ENCODE data around the gene MYBPC2. TPM values are rescaled to one million over a fixed set of nuclear protein-coding genes. Genes with fewer than 3 reads are reported as not detected.
"Not testable (repeated sequence)": the region's sequence is repeated elsewhere in the genome, so short reads cannot be mapped to it uniquely, and the experiment has no call there.

The MYBPC2 gene
- polyA plus RNA-seq, 1 donor = 0.37 TPM

- Histone ChIP-seq H3K36me3 (ENCODE audit: control insufficient read depth, insufficient read depth, low read length) (no peaks in the 10 kb centered on the region), H3K27me3 (ENCODE audit: control insufficient read depth, insufficient read depth, low read length) (peaks cover 29% of the 10 kb centered on the region), H3K4me3 (ENCODE audit: low read length) (no peak overlapping the region), H3K27ac (ENCODE audit: low read length) (no peak overlapping the region), H3K4me1 (ENCODE audit: control insufficient read depth, insufficient read depth, low read length) (peaks cover 5% of the 10 kb centered on the region), H3K9me3 (ENCODE audit: control insufficient read depth, low read depth, low read length) (no peaks in the 10 kb centered on the region)
- 52% methylated on average over 5 of the region's 13 CpGs for WGBS (ENCODE audit: insufficient coverage, low lambda C conversion rate)
- no peak for DNase-seq
Measured at GRCh38 chr19:50460161-50460765, 27.6 kb downstream of the MYBPC2 start.

- H3K4me1 ChIP-seq (ENCODE audit: control insufficient read depth, insufficient read depth, low read length) = peaks cover 5% of the 10 kb centered on the region
- no peaks in the 10 kb centered on the region for H3K36me3 ChIP-seq (ENCODE audit: control insufficient read depth, insufficient read depth, low read length)
- peak; percentile 26 to 49 for DNase-seq
- peaks cover 29% of the 10 kb centered on the region for H3K27me3 ChIP-seq (ENCODE audit: control insufficient read depth, insufficient read depth, low read length)
- H3K4me3 ChIP-seq (ENCODE audit: low read length) = no peak overlapping the region
- no peaks in the 10 kb centered on the region for H3K9me3 ChIP-seq (ENCODE audit: control insufficient read depth, low read depth, low read length)
- WGBS (ENCODE audit: insufficient coverage, low lambda C conversion rate) = no CpG with 5 or more reads among the region's 28 CpGs
- no peak overlapping the region for H3K27ac ChIP-seq (ENCODE audit: low read length)
Measured at GRCh38 chr19:50461066-50461875, 28.6 kb downstream of the MYBPC2 start.

GRCh38 chr19:50462970-50463369, 30.3 kb downstream of the MYBPC2 start:
- Histone ChIP-seq H3K36me3 (ENCODE audit: control insufficient read depth, insufficient read depth, low read length) (no peaks in the 10 kb centered on the region), H3K9me3 (ENCODE audit: control insufficient read depth, low read depth, low read length) (no peaks in the 10 kb centered on the region), H3K27ac (ENCODE audit: low read length) (no peak overlapping the region), H3K27me3 (ENCODE audit: control insufficient read depth, insufficient read depth, low read length) (peaks cover 23% of the 10 kb centered on the region), H3K4me3 (ENCODE audit: low read length) (no peak overlapping the region), H3K4me1 (ENCODE audit: control insufficient read depth, insufficient read depth, low read length) (peaks cover 9% of the 10 kb centered on the region)
- no CpG with 5 or more reads among the region's 7 CpGs for WGBS (ENCODE audit: insufficient coverage, low lambda C conversion rate)
- DNase-seq = no peak

- no peak overlapping the region for H3K27ac ChIP-seq (ENCODE audit: low read length)
- WGBS (ENCODE audit: insufficient coverage, low lambda C conversion rate) = no CpG with 5 or more reads among the region's 19 CpGs
- no peaks in the 10 kb centered on the region for H3K9me3 ChIP-seq (ENCODE audit: control insufficient read depth, low read depth, low read length)
- peaks cover 12% of the 10 kb centered on the region for H3K27me3 ChIP-seq (ENCODE audit: control insufficient read depth, insufficient read depth, low read length)
- peaks cover 9% of the 10 kb centered on the region for H3K4me1 ChIP-seq (ENCODE audit: control insufficient read depth, insufficient read depth, low read length)
- DNase-seq = no peak
- H3K36me3 ChIP-seq (ENCODE audit: control insufficient read depth, insufficient read depth, low read length) = no peaks in the 10 kb centered on the region
- no peak overlapping the region for H3K4me3 ChIP-seq (ENCODE audit: low read length)
Measured at GRCh38 chr19:50464348-50464747, 31.7 kb downstream of the MYBPC2 start.

- H3K27ac ChIP-seq (ENCODE audit: low read length) = no peak overlapping the region
- 80% methylated on average over 1 of the region's 13 CpGs for WGBS (ENCODE audit: insufficient coverage, low lambda C conversion rate)
- no peaks in the 10 kb centered on the region for H3K36me3 ChIP-seq (ENCODE audit: control insufficient read depth, insufficient read depth, low read length)
- H3K27me3 ChIP-seq (ENCODE audit: control insufficient read depth, insufficient read depth, low read length) = peaks cover 7% of the 10 kb centered on the region
- no peak overlapping the region for H3K4me3 ChIP-seq (ENCODE audit: low read length)
- DNase-seq = peak; percentile 46 to 70
- no peaks in the 10 kb centered on the region for H3K9me3 ChIP-seq (ENCODE audit: control insufficient read depth, low read depth, low read length)
- peaks cover 9% of the 10 kb centered on the region for H3K4me1 ChIP-seq (ENCODE audit: control insufficient read depth, insufficient read depth, low read length)
Measured at GRCh38 chr19:50465000-50465399, 32.3 kb downstream of the MYBPC2 start.

- Histone ChIP-seq H3K9me3 (ENCODE audit: control insufficient read depth, low read depth, low read length) (no peaks in the 10 kb centered on the region), H3K36me3 (ENCODE audit: control insufficient read depth, insufficient read depth, low read length) (no peaks in the 10 kb centered on the region), H3K4me1 (ENCODE audit: control insufficient read depth, insufficient read depth, low read length) (peaks cover 9% of the 10 kb centered on the region), H3K27ac (ENCODE audit: low read length) (no peak overlapping the region), H3K27me3 (ENCODE audit: control insufficient read depth, insufficient read depth, low read length) (no peaks in the 10 kb centered on the region), H3K4me3 (ENCODE audit: low read length) (no peak overlapping the region)
- DNase-seq = peak; percentile 20 to 58
- WGBS (ENCODE audit: insufficient coverage, low lambda C conversion rate) = no CpG with 5 or more reads among the region's 29 CpGs
Measured at GRCh38 chr19:50465986-50466705, 33.5 kb downstream of the MYBPC2 start.

GRCh38 chr19:50466706-50467039, 34.0 kb downstream of the MYBPC2 start:
- no CpG with 5 or more reads among the region's 11 CpGs for WGBS (ENCODE audit: insufficient coverage, low lambda C conversion rate)
- H3K36me3 ChIP-seq (ENCODE audit: control insufficient read depth, insufficient read depth, low read length) = no peaks in the 10 kb centered on the region
- no peak for DNase-seq
- H3K27me3 ChIP-seq (ENCODE audit: control insufficient read depth, insufficient read depth, low read length) = no peaks in the 10 kb centered on the region
- H3K27ac ChIP-seq (ENCODE audit: low read length) = no peak overlapping the region
- no peaks in the 10 kb centered on the region for H3K9me3 ChIP-seq (ENCODE audit: control insufficient read depth, low read depth, low read length)
- peaks cover 9% of the 10 kb centered on the region for H3K4me1 ChIP-seq (ENCODE audit: control insufficient read depth, insufficient read depth, low read length)
- H3K4me3 ChIP-seq (ENCODE audit: low read length) = no peak overlapping the region

GRCh38 chr19:50467566-50467965, 34.9 kb downstream of the MYBPC2 start:
- Histone ChIP-seq H3K27ac (ENCODE audit: low read length) (no peak overlapping the region), H3K36me3 (ENCODE audit: control insufficient read depth, insufficient read depth, low read length) (no peaks in the 10 kb centered on the region), H3K9me3 (ENCODE audit: control insufficient read depth, low read depth, low read length) (no peaks in the 10 kb centered on the region), H3K27me3 (ENCODE audit: control insufficient read depth, insufficient read depth, low read length) (no peaks in the 10 kb centered on the region), H3K4me1 (ENCODE audit: control insufficient read depth, insufficient read depth, low read length) (peaks cover 9% of the 10 kb centered on the region), H3K4me3 (ENCODE audit: low read length) (no peak overlapping the region)
- 80% methylated on average over 1 of the region's 18 CpGs for WGBS (ENCODE audit: insufficient coverage, low lambda C conversion rate)
- DNase-seq = no peak

GRCh38 chr19:50468818-50469217, 36.1 kb downstream of the MYBPC2 start:
- H3K27ac ChIP-seq (ENCODE audit: low read length) = no peak overlapping the region
- peaks cover 9% of the 10 kb centered on the region for H3K4me1 ChIP-seq (ENCODE audit: control insufficient read depth, insufficient read depth, low read length)
- H3K27me3 ChIP-seq (ENCODE audit: control insufficient read depth, insufficient read depth, low read length) = no peaks in the 10 kb centered on the region
- H3K4me3 ChIP-seq (ENCODE audit: low read length) = no peak overlapping the region
- H3K36me3 ChIP-seq (ENCODE audit: control insufficient read depth, insufficient read depth, low read length) = no peaks in the 10 kb centered on the region
- WGBS (ENCODE audit: insufficient coverage, low lambda C conversion rate) = 100% methylated on average over 2 of the region's 6 CpGs
- H3K9me3 ChIP-seq (ENCODE audit: control insufficient read depth, low read depth, low read length) = no peaks in the 10 kb centered on the region
- no peak for DNase-seq

- not testable (repeated sequence) for H3K36me3 ChIP-seq (ENCODE audit: control insufficient read depth, insufficient read depth, low read length)
- WGBS (ENCODE audit: insufficient coverage, low lambda C conversion rate) = 89% methylated on average over 1 of the region's 3 CpGs
Measured at GRCh38 chr19:50473336-50473735, 40.6 kb downstream of the MYBPC2 start.

More at GRCh38 chr19:50473336-50473735, 40.6 kb downstream of the MYBPC2 start:
- H3K27ac ChIP-seq (ENCODE audit: low read length); H3K4me3 ChIP-seq (ENCODE audit: low read length); H3K27me3 ChIP-seq (ENCODE audit: control insufficient read depth, insufficient read depth, low read length); DNase-seq; H3K4me1 ChIP-seq (ENCODE audit: control insufficient read depth, insufficient read depth, low read length): not testable (repeated sequence)
- H3K9me3 ChIP-seq (ENCODE audit: control insufficient read depth, low read depth, low read length) = peaks cover 13% of the 10 kb centered on the region
